HG03457 (cell line): ENCODE data around the gene CREG1.
"Not testable (repeated sequence)": the region's sequence is repeated elsewhere in the genome, so short reads cannot be mapped to it uniquely, and the experiment has no call there.

Experiments
- ATAC-seq: cut with Tn5 transposase; IDR thresholded peaks from one replicate; pipeline ENCODE4 v1.9.1; 2021; ENCODE audit warnings: moderate number of reproducible peaks; ENCODE audit not compliant: unreplicated experiment

The CREG1 gene

DNA sequence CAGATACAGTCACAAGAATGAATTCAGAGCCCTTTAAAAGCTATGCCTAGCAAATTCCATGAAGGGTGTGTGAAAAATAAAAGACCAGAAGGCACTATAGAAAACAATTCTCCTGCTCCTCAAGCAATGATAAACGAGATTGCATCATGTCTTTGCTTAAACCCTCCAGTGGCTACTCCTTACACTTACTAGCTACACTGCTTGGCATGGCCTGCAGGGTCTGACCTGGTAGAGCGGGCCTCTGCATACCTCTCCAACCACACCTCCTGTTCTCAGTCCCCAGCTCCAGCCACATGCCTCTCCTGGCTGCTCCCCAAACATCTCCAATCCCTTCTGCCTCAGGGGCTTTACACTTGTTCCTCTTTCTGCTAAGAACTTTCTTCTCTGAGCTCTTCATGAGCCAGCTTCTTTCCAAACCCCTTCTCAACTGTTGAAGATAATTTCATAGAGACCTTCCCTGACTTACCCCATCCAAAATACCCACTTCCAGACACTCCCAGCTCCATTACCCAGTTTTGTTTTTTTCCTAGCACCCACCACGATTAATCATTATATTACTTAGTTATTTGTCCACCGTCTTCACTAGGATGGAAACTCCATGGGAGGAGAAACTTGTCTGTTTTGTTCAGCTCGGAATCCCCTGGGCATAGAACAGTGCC lies 11.2 kb upstream of the CREG1 start:
- no peak for ATAC-seq

DNA sequence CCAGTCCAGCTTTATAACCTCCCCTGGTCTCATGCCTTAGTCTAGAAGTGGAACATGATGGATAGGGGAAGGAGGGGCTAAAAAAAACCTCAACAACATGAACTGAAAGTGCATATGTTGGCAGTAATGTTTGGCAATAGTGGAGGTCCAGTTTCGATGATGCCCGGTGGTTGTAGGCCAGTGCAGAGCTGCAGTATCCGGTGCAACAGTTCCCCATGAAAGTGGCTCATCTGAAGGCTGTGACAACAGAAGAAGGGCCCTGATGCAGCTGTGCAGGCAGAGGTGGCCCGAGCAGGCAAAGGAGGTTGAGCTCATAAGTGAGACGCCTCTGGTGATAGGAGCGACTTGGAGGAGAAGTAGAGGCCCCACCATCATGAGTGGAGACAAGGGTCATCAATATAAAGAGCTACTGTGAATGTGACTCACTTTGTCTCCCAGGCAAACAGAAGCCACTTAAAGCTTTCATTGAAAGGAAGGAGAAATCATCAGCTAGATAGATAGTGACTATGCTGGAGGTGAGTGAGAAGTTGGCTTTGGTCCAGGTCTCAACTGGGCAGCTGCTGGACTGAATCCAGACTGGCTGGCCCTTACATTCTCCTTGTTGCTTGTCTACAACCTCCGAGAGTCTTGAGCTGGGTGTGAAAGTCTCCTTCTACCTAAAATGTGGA lies 10.2 kb upstream of the CREG1 start:
- no peak for ATAC-seq

DNA sequence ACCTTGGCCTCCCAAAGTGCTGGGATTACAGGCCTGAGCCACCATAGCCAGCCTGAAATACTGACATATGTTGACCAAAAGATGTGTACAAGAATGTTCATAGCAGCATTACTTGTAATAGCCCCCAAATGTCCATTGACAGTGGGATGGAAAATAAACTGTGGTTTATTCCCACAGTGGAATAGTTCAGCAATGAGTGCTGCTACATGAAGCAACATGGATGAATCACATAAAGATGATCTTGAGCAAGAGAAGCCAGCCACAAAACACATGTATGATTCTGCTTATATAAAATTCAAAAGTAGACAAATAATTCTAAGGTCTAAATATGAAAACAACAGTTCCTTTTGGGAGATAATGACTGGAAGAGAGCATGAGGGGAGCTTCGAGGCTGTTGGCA lies 9.1 kb upstream of the CREG1 start:
- ATAC-seq, result no peak

DNA sequence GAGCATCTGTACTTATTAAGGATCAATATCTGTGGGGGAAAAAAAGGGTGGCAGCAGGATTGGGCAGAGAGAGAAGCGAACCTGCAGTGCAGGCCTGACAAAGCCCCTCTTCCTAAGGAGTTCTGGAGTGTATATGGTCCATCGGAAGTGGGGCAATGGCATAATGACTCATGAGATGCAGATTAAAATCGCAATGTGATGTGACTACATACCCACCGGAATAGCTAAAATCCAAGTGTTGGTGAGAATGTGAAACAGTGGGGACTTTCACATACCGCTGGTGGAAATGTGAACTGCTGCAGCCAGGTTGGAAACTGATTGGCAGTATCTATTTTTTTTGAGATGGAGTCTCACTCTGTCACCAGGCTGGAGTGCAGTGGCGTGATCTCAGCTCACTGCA lies 8.2 kb upstream of the CREG1 start:
- ATAC-seq, result no peak

DNA sequence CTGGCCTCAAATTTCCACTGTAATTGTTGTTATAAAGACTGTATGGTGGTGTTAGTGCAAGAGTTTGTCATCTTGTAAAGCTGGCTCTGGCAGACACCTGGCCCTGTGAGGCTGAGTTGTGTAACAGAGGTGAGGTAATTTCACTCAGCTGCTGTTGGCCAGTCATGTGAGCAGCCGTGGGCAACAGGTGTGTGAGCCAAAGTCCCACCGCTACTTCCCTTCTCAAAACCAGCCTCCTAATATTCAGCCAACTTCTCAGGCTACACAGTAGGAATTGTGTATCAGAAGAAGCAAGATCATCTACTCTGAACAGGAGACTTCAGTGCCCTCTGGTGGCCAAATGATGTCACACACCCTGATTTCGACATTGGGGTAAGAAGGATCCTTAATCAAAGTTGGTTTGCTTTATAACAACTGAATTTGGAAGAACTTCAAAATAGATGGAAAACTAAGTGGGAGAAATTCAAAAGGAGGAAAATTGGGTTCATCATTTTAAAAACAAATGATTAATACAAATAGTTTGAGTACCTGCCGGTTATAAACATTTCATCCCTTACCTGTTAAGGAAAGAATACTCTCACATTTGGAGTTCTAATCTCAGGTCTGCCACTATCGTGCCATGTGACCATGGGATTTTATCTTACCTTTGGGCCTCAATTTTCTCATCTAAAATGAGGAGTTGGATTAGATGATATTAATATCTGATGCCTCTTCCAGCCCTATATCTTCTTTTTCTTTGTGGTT lies 2.6 kb upstream of the CREG1 start:
- ATAC-seq, result no peak

DNA sequence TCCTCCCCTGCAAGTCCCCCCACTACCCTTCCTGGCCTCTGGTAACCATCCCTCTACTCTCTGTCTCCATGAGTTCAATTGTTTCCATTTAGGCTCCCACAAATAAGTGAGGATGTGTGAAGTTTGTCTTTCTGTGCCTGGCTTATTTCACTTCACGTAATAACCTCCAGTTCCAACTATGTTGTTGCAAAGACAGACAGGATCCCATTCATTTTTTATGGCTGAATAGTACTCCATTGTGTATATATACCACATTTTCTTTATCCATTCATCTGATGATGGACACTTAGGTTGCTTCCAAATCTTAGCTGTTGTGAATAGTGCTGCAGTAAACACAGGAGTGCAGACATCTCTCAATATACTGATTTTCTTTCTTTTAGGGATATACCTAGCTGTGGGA lies 1.5 kb upstream of the CREG1 start:
- ATAC-seq, result not testable (repeated sequence)

DNA sequence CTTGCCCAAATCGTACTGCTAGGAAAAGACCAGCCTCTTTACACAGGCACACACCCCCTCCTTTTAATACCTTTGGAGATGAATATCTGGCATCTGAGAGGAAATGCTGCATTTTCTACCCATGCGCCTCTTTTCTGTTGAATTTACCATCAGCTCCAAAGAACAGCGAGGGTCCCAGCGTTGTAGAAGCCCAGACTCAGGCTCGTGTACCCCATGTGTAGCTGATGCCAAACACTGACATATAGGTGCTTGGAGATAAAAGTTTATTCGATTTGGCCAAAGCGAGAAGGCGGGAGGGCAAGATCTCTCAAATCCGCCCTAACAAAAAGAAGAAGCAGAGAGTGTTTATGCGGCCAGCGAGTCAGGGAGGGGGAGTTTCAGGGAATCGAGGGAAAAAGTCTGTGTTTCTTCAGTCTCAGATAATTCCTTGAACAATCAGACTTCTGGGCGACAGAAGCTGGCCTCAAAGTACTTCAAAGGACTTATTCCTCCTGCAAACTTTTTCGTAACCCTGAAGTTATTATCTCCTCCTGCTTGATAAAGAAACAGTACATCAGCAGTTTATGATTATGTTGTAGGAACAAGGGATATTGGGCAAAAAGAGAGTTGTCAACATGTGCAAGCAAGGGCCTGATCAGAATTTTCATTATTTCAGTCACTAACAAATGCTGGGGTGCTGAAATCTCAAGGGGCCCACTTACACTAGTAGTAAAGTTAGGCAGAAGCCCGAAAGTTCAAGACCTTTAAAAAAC lies 642 bp upstream of the CREG1 start:
- no peak for ATAC-seq

DNA sequence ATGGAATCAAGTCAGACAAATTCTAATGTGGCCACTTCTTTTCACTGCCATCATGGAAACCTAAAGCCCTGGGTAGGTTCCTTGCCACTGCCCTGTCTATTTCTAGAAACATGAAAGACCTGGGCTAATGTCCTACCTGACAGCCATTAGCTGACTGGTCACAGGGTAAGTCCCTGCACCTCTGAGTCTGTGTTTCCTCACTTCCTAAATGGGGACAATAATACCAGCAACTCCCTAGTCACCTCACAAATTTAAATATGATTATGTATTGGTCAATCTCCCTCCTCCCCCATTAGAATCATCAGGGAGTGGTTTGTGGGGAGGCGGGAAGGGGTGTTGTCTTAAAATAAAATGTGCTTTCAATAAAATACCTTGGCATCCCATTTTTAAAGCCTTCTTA lies 2.2 kb downstream of the CREG1 start:
- no peak for ATAC-seq

DNA sequence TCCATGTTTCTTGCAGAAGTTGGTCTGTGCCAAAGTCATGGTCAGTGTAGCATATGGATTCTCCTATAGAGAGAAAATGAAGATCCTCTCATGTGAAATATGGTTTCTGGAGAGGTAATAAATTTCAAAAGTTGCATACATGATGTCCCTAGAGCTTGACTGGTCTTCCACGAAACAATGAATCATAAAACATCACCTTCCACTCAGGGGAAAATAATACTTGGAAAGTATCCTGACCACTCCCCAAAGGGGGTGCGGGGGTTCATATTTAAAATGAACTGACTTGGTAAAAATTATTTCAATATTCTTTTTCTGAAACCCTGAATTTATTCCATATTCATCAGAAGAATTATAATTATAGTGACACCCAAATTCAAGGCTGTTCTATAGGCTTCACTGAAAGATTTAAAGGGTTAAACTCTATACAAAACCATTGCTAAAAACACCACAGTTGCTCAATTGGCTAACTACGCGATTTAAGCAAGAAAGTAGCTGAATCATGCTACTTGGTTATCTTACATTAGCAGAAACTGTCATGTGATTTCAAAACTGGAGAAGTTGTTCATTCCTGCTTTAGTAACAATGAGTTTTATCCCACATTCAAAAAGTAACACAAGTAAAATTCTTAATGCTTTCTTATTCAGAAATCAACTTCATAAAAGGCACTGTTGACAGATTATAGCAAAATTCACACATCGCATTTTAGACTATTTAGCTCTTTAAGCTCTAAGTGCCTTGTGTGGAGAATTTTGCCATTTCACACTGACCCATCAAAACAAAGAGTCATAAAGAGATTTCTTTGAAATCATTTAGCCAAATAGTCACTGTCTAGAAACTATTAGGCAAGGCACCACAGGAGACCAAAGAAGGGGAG lies 5.3 kb downstream of the CREG1 start:
- no peak for ATAC-seq

DNA sequence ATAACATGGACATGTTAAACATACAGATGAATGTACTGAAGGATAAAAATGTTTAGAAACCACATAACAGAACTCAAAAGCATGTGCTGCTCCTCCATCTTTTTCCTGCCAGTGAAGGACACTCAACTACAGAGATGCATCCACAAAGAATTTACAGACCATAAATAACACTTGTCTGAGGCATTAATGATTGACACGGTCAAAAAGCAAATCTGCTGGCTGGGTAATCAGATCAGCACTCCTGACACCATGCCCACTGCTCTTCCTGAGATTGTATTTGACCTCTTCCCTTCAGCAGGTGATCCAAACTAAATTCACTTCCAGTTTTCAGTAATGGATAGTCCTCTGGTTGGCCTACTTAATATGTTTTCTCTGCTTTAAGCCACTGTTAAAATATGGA lies 6.6 kb downstream of the CREG1 start:
- no peak for ATAC-seq

DNA sequence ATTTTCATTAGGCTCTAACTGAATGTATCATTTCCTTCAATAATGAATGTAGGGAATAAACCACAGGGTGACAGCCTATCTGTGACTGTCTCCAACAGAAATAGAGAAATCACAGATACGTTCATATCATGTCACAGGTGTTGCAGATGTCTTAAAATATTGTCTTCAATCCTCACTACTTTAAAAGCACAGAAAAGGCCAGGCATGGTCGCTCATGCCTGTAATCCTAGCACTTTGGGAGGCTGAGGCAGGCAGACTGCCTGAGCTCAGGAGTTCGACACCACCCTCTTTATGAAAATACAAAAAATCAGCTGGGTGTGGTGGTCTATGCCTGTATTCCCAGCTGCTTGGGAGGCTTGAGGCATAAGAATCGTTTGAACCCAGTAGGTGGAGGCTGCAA lies 8.2 kb downstream of the CREG1 start:
- no peak for ATAC-seq

DNA sequence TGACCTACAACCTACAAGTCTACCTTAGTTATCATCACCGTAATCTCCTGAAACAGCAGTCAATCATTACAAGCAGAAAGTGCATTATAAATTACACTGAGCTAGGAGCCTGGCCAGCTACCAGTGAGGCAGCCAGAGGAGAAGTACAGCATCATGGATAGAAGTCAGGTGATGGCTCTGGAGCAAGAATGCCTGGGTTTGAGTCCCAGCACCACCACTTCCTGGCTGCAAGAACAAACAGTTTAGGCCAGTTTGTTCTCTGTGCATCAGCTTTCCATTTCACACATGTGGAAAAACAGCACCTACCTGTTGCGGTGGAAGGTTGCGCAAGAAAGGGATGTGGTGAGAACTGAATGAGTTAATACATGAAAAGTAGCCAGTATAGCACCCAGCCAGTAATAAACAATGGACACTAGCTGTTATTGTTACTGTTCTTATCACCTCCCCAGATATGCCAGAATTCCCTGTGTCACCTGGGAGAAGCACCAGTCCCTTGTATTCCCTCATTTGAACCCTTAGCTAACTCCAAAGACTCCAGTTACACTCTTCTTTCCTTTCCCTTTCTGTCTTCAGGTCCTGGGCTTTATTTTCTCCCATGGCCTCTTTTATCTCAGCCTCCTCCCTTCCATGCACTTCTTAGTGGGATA lies 9.0 kb downstream of the CREG1 start:
- ATAC-seq, result no peak

DNA sequence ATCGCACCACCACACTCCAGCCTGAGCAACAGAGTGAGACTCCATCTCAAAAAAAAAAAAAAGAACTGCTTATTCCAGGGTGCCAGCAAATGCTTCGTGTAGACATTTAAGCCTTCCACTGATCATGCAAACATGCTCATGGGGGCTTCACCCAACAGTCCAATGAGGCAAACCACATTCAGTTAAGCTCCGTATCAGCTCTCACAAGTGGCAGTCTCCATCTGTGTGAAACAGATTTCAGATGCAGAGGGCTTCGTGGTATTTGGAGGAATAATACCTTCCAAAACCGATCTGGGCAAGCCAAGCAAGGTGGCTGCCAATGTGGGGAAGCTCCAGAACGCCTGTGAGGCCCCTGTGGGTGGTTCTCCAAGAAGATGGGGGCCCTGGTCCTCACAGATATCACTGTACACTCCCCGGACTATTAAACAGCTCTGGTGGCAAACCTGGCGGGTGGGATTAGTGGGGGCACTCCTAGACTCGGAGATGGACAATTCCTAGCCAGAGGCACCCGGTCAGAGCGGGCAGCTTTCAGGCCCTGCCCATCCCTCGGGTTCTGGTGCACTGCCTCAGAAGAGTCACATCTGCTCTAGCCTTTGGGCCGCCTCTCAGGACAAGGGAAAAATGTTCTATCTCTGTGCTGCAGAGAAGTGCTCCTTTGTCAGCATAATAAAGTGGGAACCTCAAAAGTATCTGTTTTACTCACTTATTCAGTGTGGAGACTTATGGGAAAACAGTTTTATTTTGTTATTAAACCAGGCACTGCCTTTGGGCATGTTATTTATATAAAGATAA lies 10.2 kb downstream of the CREG1 start:
- ATAC-seq, result no peak

DNA sequence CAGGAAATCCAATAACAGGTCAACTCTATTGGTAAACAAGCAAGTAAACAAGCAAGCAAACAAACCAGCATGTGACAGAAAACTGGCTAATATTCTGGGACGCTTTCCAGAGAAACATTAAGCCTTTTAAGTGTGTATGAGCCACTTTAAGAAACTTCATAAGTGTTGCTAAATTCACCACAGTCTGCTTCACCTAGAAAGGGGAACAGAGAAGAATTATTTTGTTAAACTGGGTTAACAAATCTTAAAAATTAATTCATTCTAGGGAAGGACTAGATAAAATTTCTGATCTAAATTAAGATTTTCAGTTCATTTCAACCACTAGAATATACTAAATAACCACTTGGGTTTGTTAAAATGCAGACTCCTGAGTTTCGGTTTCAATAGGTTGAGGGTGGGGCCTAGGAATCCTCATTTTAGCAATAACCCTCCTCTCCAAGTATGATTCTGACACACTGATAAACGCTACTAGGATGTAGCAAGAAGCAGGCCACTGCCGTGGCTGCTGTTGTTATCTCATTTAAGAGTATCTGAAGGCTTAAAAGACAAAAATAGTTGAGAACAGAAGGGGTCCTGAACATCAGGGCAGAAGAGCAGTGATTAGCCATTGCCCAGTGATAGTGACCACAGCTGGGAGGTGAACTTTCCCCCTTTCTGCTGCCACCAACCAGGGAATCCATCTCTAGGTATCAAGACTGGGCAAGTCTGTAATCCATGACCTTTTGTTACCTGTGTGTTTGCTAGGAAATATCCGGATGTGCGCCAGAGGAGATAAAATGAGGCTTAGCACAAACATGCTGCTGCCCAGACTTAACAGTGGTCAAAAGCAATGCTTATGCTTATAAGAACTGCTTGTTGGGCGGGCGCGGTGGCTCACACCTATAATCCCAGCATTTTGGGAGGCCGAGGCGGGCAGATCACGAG lies 11.2 kb downstream of the CREG1 start:
- no peak for ATAC-seq

DNA sequence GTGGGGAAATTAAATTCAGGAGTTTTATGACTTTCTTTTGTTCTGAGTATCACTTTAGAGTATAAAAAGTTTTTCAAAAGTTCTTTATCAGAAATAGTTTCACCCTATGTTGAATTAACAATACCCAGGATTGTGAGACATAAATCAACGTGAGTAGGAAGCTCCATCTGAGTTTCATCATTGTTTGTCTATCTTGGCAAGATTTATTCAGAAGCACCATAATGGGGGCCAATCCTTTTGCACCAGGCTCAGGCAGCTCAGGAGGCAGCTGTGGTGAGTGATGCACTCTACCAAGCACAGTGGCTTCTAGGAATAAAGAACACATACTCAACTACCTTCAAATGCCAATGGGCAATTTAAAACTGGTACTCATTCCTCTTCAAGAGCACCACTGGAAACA lies 12.0 kb downstream of the CREG1 start:
- ATAC-seq, result no peak

DNA sequence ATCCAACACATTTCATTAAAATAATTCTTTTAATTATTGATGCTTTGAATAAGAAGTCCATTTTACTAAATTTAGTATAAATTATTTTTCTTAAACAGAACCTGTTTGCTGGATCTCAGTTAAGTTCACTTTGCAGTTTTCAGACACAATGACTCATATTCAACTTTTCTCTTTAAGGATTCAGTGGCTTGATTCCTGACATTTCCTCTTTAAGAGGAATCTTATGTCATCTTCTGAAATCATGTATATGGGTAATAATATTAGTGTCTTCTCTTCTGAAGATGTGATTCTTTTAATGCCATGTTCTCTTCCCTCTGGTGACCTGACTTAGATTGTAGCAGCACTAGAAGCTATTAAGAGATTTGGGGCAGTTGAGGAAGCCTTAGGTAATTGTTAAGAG lies 12.6 kb downstream of the CREG1 start:
- ATAC-seq, result no peak

DNA sequence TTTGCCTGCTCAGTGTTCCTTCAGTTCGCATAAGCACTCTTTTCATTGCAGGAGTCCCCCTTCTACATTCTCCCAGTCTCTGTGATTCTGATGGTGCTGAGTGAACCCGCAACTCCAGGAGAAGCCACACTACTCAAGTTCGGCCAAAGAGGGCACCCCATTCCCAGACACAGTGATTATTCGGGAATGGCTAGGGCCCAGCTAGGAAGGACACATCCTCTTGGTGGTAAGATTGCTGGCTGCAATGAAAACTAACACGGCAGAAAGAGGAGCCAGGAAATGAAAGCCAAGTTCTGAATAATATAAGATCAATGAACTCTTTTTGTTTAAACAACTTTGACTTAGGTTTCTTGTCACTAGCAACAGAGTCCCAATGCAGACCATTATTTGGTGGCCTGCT lies 14.9 kb downstream of the CREG1 start:
- ATAC-seq, result no peak

DNA sequence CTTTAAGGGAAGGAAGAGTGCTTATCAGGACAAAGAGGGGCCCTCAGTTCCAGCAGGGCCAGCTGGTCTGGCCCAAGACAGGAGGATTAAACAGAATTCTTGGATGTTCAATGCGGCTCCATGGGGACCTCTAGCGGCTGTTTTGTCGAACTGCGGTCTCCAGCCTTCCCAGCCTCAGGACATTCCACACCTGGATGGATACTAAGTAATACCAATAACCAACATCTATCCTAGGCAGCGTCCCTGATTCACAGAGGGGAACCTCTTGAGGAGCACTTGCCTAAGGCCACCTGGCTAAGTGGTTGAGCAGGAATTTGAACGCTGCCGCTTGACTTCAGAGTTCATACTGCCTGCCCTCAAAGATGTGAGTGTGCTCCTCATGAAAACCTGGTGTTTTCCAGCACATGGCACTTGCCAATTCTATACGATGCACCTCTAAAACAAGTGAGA lies 19.7 kb downstream of the CREG1 start:
- ATAC-seq, result no peak
